Measurements from ENCODE around the gene SYNE1. TPM values are rescaled to one million over a fixed set of nuclear protein-coding genes. Genes with fewer than 3 reads are reported as not detected.

Gene SYNE1
- total RNA-seq, 6 donors from 2014 or later, result 160 to 859 (median 490) TPM

DNA sequence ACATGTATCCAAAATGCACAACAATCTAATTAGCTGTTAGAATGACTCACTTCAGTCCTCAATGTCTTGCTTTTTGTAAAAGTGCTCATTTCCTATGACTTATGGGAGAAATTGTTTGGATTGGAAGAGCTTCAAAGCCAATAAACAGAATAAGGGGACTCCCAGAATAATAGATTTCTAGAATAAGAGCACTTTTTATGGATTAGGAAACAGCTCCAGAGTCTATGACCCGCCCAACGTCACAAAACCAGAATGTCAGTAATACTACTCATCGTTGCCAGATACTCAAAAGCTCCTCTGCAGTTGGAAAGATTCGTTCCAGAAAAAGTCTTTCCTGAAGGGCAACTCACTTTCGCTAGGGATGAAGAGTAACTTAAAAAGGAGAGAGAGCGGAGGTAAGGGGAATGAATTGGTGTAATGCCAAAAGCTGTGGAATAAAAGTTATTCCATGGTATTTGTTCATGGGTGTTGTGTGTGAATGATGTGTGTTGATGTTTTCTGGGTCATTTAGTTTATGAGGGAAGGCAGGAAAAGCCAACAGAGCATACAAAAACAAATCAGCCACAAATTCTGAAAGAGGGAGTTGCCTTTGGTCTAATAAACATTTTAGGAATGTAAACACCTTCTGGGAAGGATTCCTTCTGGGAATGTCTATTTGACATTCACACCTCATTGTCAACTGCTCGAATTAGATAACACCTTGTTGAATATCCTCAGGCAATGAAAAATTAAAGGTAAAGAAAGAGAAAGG lies 64.6 kb downstream of the SYNE1 start:
- DNase-seq (peak in 1 of 2 donors; percentile 48), ATAC-seq (ENCODE audit: low FRiP score in 2 of 2) (no peak)
- TF ChIP-seq POLR2A (IDR thresholded peaks at IDR 0.05) (no peak), POLR2AphosphoS5 (IDR thresholded peaks at IDR 0.05) (no peak), CTCF (IDR thresholded peaks at IDR 0.05) (no peak), EP300 (IDR thresholded peaks at IDR 0.05) (no peak)
- no peaks in the 10 kb centered on the region for H3K9me3 ChIP-seq
- no peak overlapping the region for H3K4me3 ChIP-seq
- no peaks in the 10 kb centered on the region for H3K27me3 ChIP-seq
- H3K4me1 ChIP-seq, result peaks cover 38 to 50% (median 47%) of the 10 kb centered on the region in 4 donors
- WGBS, 2 donors, result 41 to 44% methylated on average over 7 of the region's 7 CpGs
- H3K27ac ChIP-seq, result peak overlapping the region in 3 of 4 donors; percentile 67 to 74 (median 72)
- H3K36me3 ChIP-seq, result no peaks in the 10 kb centered on the region

GRCh38 chr6:152571943-152572337 lies 65.2 kb downstream of the SYNE1 start:
- Histone ChIP-seq H3K4me3 (no peak overlapping the region), H3K4me1 (peaks cover 38 to 49% (median 47%) of the 10 kb centered on the region in 4 donors), H3K36me3 (no peaks in the 10 kb centered on the region), H3K9me3 (no peaks in the 10 kb centered on the region), H3K27me3 (no peaks in the 10 kb centered on the region), H3K27ac (peak overlapping the region in 3 of 4 donors; percentile 67 to 74 (median 72))
- ATAC-seq (ENCODE audit: low FRiP score in 2 of 2), result no peak
- TF ChIP-seq CTCF (IDR thresholded peaks at IDR 0.05) (no peak), POLR2AphosphoS5 (IDR thresholded peaks at IDR 0.05) (no peak)
- WGBS, 2 donors, result 37 to 49% methylated on average over 2 of the region's 2 CpGs
- no peak for DNase-seq

DNA sequence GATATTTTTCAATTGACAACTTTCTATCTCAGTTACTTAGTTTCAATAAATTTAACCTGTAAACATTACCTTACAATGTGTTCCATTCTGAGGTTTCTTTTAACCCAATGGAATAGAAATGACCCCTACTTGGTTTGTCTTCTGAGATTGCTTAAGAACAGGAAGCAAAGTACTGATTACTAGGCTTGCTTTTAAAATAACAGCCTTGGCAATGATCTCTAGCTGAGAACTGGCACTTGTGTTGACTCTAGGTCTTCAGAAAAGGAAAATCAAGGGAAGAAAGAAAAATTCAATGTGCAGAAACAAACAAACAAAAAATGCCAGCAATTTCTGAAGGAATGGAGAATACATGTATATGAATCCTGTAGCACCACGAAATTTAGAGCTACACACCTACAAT lies 66.1 kb downstream of the SYNE1 start:
- ATAC-seq (ENCODE audit: low FRiP score in 2 of 2), result no peak

GRCh38 chr6:152566103-152566875 lies 70.9 kb downstream of the SYNE1 start:
- 44 to 54% methylated on average over 7 of the region's 7 CpGs for WGBS, 2 donors
- H3K9me3 ChIP-seq, result no peaks in the 10 kb centered on the region
- TF ChIP-seq EP300 (IDR thresholded peaks at IDR 0.05), result no peak
- TF ChIP-seq CTCF (IDR thresholded peaks at IDR 0.05), result no peak
- no peak for TF ChIP-seq POLR2AphosphoS5 (IDR thresholded peaks at IDR 0.05)
- TF ChIP-seq POLR2A (IDR thresholded peaks at IDR 0.05), result no peak
- no peak for ATAC-seq (ENCODE audit: low FRiP score in 2 of 2)
- no peak for DNase-seq
- H3K27me3 ChIP-seq, result no peaks in the 10 kb centered on the region
- H3K4me1 ChIP-seq, result peaks cover 7 to 20% (median 10%) of the 10 kb centered on the region in 4 donors
- no peaks in the 10 kb centered on the region for H3K36me3 ChIP-seq
- peak overlapping the region in 1 of 4 donors; percentile 20 for H3K27ac ChIP-seq
- H3K4me3 ChIP-seq, result no peak overlapping the region

More for the DNA sequence above, 66.1 kb downstream of the SYNE1 start:
- Histone ChIP-seq H3K36me3 (no peaks in the 10 kb centered on the region), H3K4me3 (no peak overlapping the region), H3K27me3 (no peaks in the 10 kb centered on the region), H3K4me1 (peaks cover 34 to 43% (median 39%) of the 10 kb centered on the region in 4 donors), H3K27ac (peak overlapping the region in 3 of 4 donors; percentile 5 to 43 (median 20)), H3K9me3 (no peaks in the 10 kb centered on the region)
- WGBS, 2 donors, result 72 to 77% methylated on average over 1 of the region's 1 CpG
- DNase-seq, result no peak
- TF ChIP-seq EP300 (IDR thresholded peaks at IDR 0.05), result no peak
- no peak for TF ChIP-seq POLR2AphosphoS5 (IDR thresholded peaks at IDR 0.05)
- no peak for TF ChIP-seq CTCF (IDR thresholded peaks at IDR 0.05)
- no peak for TF ChIP-seq POLR2A (IDR thresholded peaks at IDR 0.05)

Data from upper lobe of left lung (tissue), 6 donors.